Mesenteric fat pad (tissue), 1 donor: ENCODE data around the gene KANK4. TPM values are rescaled to one million over a fixed set of nuclear protein-coding genes. Genes with fewer than 3 reads are reported as not detected.
A peak's percentile ranks its signal among the peaks of the same experiment; 100 is the strongest.
"Not testable (repeated sequence)": the region's sequence is repeated elsewhere in the genome, so short reads cannot be mapped to it uniquely, and the experiment has no call there.

Experiments
- DNase-seq: peaks from one replicate; pipeline ENCODE4 v3.0.0-alpha.2; 2020; ENCODE audit warnings: low spot score
- total RNA-seq: library from RNA; stranded (reverse); fragmentation: NEBNext Ultra II Directional; extraction: Animal tissue kit (Norgen Biotek cat#: 25700); gene quantifications from one replicate; pipeline ENCODE4 v1.2.1, GENCODE V29; 2021
- donor health status: DM: yes; HTN: yes; CAD: no.

Gene KANK4
- total RNA-seq, 1 donor from 2014 or later = 2.7 TPM

DNA sequence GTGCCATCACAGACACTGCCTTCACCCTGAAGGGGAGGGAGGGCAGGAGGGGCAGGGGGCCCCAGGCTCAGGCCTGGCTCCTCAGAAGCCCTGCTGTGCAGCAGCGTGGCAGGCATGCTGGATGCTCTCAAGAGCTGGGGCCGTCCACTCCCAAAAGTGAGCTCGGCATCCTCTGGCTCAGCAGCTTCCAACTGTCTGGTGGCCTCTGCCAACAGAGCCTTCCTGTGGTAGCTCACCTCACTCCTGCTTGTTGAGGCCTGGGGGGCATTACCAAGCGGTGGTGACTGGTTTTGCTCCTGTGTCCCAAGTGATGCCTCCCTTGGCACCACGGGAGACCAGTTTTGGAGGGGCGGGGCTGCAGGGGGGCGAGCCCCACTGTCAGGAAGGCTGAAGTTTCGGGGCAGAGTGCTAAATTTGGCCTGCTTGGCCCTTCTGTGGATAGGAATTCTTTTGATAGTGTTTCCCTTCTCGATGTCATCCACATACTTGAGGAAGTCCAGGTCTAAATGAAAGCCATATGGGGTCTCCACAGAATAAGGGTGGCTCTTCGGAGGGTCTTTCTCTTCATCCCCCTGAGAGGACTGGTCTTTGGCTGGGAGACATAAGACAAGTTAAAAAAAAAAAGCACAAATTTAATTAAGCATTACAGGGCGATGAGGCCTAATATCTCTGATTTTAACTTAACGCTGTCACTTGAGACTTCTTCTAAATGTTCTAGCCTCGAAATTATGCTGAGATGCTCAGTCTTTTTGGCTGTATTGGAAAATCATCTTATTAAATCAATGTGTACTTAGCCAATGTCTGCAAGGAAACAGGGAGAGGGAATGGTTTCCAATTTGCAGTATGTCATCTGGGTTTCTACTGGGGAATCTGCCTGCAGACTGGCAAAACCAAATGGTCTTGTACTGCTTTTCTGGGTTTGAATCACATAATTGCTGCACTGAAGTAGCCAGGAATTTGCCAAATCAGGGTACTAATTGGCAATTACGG lies 44.4 kb downstream of the KANK4 start:
- DNase-seq = peak; percentile 81

DNA sequence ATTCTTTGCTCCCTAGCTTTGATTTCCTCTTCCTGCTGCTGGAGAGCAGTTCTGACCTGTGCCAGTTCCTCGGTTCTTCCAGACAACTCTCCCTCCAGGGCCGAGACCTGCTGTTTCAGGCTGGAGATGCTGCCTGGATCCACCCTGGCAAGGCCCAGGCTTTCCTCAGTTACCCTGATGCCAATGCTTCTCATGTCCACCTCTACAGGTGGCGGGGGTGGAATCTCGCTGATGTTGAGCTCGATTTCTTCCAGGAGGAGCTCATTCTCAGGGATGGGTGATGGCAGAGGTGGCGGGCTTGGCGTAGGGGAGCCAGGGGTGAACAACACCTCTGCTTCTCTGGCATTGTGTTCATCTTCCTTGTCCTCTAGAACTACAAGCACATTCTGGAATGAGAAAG lies 45.3 kb downstream of the KANK4 start:
- DNase-seq = peak; percentile 81

DNA sequence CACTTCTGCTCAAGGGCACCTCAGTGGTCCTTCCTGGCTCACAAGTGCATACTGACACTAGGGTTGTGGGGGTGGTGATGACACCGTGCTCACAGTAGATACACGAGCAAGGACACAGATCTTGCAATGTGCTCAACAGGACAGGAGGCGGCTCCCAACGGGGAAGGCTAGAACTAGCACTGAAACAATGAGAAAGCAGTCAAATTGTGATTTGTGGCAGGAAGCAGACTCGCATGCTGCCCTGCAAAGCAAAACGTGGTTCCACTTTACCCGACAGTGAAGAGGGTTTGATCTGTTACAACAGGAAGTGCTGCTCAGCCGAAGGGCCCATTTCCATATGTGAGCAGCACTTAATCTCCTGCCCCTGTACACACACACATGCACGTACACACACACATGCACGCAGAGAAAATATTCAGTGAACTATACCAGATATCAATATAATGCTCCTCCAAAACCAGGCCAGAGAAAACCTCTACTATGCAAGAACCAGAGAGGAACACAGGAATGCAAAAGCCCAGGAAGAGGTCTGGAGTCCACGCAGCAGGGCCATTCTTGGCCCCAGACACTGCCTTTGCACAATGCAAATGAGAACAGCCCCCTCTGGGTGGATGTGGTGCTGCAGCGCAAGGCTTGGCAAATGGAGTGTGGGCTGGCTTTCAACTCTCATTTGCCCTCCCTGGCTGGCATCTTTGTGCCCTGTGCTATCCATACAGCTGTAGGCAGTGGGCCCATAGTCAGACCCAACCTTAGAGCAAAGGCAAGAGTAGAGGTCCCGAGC lies 47.1 kb downstream of the KANK4 start:
- DNase-seq = no peak

DNA sequence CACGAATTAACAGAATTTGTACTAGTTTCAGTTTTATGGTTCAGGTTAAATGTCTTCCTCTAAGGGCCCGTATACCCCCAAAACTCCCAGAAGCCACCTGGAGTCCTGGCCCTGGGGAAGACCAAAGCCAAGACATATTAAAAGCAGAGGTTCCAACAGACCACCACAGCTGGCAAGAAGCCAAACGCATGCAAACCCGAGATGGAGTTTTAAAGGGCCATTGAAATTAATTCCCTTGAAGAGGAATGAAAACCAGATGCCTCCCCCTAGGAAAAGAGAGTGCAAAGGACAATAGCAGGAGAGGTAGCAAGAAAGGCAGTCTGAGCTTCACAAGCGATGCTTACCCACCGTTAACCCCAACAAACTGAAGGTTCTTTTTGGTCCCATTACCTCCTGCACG lies 48.1 kb downstream of the KANK4 start:
- no peak for DNase-seq

DNA sequence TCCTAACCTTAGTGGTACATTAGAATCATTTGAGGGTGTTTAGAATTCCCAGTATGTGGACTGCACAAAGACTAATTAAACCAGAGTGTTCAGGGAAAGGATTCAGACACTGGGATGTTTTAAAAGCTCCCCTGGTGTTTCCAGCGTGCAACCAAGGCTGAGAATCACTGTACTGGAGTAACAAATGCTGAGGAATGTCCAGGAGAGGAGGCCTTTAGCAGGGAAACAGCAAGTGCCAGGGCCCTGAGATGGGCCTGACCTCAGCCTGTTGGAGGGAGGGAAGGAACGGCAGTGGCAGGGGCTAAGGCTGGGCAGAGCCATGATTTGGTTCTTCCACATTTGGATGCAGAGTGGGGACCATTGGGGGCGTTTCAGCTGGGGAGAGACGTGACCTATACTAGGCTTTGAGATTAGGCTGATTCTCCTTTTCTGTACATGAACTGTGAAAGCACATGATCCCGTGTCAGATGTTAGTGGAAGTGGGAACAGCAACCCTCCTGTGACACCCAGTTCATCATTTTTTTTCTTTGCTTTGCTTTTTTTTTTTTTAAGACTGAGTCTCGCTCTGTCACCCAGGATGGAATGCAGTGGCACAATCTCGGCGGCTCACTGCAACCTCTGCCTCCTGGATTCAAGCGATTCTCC lies 49.3 kb downstream of the KANK4 start:
- DNase-seq = no peak

DNA sequence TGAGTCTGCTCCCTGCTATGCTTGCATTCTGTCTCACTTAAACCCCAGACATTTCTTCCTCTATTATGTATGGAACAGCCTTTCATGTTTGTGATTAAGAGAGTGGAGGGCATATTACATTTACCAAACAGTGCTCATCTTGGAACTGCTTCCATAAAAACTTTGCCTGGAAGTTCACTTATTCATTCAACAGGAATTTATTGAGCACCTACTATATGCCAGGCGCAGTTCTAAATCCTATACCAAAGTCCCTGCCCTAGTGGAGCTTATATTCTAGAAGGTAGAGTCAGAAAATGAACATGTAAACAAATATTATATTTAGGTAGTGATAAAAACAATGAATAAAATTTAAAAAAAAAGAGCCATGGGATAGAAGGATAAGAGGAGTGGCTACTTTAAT lies 49.8 kb downstream of the KANK4 start:
- DNase-seq = no peak

DNA sequence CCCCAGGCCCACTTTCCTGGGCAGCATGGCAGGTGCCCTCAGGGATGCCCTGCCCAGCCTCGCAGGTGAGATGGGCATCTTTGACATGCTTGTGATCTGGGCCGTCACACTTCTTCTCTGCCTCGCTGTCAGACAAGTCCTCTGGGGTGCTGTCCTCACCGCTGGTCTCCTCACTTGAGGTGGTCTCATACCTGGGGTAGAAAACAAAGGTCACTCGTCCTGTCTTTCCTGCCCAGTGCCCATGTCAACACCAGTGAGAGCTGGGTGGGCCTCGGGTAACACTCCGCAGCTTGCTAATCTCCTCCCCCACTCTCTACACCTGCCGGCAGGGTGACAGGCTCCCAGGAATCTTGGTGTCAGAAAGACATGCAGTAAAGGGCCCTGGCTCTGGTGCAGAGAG lies 50.9 kb downstream of the KANK4 start:
- DNase-seq = no peak

DNA sequence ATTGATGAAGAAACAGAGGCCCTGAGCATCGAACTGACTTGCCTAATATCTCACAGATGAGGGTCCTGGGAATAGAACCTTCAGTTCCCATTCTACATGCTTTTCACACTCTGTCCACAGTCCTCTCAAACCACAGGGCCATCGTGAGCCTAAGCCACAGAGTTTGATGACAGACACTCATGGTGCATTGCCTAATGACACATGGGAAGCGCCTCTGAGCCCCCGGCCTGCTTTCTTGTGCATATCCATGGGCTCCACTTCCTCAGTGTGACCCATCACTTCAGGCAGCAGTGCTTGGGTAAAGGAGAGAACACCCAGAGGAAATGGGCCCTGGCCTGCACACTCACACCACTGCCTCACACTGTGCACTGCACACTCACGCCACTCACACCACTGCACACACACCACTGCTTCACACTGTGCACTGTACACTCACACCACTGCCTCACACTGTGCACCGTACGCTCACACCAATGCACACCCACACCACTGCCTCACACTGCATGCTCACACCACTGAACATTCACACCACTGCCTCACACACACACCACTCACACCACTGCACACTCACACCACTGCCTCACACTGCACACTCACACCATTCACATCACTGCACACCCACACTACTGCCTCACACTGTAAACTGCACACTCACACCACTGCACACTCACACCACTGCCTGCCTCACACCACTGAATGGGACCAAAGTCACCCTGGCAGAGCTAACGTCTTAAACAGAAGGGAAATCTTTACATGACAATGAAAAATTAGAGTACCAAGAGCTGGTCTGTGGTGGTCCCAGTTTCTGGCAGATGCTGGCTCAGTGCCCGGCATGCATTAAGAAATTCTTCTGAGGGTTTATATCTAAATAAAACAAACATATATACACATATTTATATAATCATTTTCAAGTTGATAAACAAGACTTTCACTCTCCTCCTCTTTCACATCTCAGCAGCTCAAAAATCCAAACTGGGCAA lies 53.0 kb downstream of the KANK4 start:
- no peak for DNase-seq

DNA sequence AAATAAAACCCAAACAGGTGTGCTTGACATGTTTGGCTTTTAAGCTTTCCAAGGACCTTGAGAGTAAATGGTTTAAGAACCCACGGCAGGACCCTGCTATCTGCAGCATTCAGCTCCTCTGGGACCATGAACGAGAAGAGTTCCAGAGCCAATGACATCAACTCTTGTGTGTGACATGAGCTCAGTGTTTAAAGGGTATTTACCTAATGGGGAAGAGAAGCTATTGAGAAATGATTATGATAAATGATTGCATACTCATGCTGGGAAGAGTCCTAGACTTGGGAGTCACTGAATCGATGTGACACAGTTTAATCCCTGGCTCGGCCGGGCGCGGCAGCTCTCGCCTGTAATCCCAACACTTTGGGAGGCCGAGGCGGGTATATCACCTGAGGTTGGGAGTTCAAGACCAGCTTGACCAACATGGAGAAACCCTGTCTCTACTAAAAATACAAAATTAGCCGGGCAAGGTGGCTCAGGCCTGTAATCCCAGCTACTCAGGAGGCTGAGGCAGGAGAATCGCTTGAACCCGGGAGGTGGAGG lies 55.4 kb downstream of the KANK4 start:
- no peak for DNase-seq

DNA sequence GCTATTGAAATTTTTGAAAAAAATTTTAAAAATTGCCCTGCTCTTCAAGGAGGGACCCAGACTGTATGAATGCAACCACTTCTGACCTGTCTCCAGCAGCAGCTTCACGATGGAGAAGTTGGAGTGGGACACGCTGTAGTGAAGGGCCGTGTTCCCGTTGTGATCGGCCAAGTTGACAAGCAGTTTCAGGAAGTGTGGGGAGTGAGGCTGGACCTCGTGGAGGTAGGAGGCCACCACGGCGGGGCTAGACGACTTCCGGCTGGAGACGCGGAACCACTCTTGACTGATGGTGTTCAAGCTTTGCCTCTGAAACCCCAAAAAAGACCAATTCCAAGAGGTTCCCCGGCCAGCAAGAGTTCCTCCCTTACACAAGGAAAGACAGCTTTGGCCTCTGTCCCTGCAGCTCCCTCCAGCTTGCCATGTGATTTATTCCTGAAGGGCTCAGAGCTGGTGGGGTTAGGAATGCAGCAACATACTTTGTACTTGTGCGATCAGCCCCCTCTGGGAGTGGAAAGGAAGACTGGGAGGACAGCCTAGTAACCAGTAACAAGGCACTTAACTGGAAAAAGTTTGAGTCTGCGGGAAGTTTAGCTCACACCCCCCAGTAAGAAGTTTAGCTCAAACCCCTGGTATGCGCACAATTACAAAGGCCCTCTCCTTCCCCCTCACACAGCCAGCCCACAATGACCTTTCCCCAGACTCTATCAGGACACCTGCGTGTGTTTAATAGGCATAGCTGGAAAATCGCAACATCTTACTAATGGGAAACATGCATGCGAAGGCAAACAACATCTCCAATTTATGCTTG lies 56.0 kb downstream of the KANK4 start:
- no peak for DNase-seq

DNA sequence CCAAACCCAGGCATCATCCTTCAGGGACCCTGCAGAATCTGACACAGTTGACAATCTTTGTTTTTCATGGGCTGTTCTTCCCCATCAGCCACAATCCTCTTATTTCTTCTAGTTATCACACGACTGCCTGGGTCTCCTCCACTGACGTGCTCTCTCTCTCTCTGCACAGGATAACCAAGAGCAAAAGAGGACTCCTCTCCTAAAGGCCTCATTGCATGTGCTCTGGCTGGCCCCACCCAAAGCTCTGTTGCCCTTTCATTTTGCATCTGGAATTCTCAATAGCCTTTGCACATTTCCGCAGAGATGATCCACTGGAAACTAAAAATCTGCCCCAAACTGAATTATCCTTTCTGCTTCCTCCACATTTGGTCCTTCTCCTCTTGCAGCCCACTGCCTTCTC lies 58.5 kb downstream of the KANK4 start:
- DNase-seq = no peak

DNA sequence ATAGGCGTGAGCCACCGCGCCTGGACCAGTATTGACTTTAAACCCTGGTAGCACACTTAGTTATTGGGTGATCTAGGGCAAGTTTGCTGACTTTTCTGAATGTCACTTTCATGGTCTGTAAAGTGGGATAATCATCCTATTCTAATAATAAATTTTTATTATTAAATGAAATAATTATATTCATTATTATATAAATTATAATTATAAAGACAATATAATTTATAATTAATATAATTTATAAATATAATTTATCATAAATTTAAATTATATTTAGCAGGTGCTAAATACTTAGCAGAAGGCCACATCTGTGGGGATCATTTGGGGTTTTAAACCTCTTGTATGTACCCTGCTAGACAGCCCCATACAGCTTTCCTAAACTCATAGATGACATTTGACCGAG lies 59.7 kb downstream of the KANK4 start:
- no peak for DNase-seq

DNA sequence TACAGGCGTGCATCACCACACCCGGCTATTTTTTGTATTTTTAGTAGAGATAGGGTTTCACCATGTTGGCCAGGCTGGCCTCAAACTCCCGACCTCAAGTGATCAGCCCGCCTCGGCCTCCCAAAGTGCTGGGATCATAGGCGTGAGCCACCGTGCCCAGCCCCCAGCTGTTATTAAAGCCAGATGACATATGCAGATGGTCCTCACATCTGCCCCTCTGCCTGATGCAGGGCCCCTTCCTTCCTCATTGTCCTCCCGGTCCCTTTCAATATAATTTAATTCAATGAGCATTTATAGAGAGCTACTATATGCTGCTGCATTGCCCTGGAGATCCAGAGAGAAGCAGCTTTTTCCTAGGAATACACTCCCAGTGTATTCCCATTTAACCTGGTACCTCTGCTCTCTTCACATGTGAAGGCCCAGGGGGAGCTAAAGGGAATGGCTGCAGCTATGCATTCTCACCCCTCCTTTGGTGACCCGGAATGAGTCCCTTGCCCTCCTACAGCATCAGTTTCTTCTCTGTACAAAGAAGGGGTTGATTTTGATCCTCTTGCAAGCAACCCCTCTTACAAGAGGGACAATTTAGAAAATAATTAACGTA lies 69.0 kb downstream of the KANK4 start:
- no peak for DNase-seq

DNA sequence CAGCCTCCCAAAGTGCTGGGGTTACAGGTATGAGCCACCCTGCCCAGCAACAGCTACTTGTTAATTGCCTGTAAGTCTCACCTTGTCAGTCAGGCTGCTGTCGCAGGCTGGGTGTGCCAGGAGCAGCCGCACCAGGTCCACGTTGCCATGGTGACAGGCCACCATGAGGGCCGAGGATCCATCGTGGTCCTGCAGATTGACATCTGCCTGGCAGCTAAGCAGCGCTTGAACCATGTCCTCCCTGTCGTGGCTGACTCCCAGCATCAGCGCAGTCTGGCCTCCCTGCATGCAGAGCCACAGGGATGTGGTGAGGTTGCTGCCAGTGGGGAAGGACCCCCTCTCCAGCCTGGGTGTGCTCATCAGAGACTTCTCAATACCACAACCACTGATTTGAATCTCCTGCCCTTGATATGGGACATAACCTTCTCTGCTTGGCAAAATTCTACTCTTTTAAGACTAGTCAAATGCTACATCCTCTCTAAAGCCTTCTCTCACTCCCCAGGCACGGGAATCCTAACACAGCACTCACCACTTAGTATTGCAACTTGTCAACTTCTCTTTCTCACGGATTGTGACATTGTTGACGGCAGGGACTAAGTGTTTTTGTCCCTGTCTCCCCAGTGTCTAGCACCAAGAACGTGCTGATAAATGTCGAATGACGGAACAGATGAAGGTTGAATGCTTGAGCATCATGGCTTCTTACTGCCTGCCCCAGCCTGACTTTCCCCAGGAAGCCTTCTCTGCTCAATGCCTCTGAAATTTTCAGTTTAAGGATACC lies 71.7 kb downstream of the KANK4 start:
- DNase-seq = no peak

DNA sequence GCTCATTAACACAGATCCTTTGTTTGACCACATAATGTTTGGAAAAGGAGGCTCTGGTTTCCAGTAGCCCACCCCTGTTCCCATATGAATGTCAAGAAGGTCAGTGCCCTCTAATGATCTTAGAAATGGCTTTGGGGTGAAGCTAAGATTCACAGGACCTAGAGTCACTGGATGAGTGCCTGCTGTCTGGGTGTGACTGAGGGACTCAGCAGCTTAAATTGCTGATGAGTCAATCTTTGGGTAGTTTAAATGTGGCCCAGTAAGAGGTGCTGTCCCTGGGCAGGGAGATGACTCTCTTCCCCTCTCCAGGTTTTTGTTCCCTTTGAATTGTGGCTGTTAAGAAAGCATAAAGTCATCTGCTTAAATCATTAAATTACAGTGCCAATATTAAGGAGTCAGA lies 74.0 kb downstream of the KANK4 start:
- DNase-seq = no peak

DNA sequence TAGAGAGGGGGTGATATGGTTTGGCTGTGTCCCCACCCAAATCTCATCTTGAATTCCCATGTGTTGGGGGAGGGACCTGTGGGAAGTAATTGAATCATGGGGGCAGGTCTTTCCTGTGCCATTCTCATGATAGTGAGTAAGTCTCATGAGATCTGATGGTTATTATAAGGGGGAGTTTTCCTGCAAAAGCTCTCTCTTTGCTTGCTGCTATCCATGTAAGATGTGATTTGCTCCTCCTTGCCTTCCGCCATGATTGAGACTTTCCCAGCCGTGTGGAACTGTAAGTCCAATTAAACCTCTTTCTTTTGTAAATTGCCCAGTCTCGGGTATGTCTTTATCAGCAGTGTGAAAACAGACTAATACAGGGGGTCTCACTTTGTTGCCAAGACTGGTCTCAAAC lies 74.9 kb downstream of the KANK4 start:
- DNase-seq = not testable (repeated sequence)

DNA sequence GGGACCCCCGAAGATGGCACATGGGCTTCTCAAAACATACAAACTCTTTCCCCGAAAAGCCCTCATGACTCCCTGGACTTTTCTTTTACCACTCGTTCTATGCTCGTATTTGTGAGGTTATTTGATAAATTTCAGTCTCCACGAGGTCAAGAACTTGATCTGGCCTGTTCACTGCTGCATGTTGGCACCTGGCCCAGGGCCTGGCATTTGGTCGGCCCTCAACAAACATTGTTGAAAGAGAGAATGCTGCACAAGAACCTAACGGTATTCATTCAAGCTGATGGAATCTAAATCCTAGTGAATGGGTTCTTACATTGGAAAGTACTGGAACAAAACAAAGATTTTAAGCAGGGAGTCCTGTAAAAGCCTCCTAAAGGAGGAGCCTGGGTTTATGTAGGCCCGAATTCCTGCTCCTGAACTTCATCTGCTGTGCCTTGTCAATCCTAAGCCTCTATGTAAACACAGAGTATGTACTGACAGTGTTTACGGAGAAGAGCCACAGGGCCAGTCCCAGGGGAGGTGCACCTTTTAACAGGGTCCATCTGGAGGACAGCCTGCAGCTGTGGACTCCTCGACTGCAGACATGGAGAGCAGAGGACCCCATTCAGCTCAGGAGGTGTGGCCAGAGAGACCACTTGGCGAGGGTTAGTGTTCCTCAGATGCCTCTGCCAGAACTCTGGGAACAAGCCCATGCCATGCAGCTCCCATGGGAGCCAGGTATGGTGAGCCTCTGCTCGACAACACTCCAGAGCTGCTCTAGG lies 77.7 kb downstream of the KANK4 start:
- no peak for DNase-seq
